Right hindlimb (tissue), 1 donor: ENCODE measurements around the gene OR1K1.
"Not testable (repeated sequence)": the region's sequence is repeated elsewhere in the genome, so short reads cannot be mapped to it uniquely, and the experiment has no call there.

Source experiments
- DNase-seq: peaks from one replicate; pipeline ENCODE4 v3.0.0-alpha.2; 2018

Gene OR1K1, protein sequence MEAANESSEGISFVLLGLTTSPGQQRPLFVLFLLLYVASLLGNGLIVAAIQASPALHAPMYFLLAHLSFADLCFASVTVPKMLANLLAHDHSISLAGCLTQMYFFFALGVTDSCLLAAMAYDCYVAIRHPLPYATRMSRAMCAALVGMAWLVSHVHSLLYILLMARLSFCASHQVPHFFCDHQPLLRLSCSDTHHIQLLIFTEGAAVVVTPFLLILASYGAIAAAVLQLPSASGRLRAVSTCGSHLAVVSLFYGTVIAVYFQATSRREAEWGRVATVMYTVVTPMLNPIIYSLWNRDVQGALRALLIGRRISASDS

DNA sequence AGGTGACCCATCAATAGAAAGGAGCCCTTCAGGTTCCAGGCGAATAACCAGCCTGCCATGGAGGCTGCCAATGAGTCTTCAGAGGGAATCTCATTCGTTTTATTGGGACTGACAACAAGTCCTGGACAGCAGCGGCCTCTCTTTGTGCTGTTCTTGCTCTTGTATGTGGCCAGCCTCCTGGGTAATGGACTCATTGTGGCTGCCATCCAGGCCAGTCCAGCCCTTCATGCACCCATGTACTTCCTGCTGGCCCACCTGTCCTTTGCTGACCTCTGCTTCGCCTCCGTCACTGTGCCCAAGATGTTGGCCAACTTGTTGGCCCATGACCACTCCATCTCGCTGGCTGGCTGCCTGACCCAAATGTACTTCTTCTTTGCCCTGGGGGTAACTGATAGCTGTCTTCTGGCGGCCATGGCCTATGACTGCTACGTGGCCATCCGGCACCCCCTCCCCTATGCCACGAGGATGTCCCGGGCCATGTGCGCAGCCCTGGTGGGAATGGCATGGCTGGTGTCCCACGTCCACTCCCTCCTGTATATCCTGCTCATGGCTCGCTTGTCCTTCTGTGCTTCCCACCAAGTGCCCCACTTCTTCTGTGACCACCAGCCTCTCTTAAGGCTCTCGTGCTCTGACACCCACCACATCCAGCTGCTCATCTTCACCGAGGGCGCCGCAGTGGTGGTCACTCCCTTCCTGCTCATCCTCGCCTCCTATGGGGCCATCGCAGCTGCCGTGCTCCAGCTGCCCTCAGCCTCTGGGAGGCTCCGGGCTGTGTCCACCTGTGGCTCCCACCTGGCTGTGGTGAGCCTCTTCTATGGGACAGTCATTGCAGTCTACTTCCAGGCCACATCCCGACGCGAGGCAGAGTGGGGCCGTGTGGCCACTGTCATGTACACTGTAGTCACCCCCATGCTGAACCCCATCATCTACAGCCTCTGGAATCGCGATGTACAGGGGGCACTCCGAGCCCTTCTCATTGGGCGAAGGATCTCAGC is at the start of gene OR1K1:
OR1K1 (plus strand) TSS at position 58 of the 995 bp plus-strand sequence; CDS start at position 58, 0 bp downstream.
- no peak for DNase-seq

DNA sequence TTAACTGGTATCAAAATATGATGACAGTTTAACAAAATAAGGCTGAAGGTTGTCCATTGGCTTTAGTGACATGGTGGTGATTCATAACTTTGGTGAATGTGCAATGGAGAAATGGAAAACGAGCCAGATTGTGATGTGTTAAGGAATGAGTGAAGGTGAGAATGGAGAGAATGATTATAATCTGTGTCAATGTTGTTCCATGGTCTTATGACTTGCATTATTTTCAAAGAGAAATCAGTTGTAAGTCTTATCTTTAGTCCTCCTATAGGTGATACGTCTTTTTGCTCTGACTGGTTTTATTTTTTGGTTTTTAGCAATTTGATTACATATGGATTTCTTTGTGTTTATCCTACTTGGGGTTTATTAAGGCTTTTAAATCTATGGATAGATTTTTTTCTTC is 45.1 kb upstream of the OR1K1 start:
- no peak for DNase-seq

DNA sequence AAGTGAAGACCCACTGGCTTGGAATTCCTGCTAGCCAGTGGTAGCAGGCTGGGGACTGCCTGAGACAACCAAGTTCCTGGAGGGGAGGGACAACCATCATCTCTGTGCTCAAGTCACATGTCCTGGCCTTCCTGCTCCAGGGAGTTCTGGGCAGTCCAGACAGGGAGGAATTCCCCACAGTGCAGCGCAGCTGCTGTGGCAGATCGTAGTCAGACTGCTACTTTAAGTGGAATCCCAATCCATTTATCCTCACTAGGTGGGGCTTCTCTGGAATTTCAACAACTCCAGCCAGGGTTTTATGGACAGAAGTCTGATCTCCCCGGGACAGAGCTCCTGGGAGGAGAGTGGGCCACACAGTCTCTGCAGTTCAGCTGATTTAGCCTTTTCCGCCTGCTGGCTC is 32.1 kb upstream of the OR1K1 start:
- DNase-seq = no peak

DNA sequence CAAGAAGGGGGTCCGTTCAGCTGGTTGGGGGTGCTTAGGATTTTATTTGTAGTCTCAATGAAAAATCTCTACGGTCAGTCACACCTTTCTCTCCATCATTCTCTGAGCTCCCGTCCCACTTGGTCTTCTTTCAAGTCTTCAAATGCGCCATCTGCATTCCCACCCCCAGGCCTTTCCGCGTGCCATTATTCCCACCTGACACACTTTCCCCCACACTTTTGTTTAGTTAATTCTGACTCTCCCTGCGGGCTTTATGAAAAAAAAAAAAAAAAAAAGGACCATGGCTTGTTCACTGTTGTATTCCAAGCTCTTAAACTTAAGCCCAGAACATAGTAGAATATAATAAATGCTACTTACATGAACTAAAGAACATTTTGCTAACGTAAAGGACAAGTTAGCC is 22.9 kb upstream of the OR1K1 start:
- DNase-seq = no peak

DNA sequence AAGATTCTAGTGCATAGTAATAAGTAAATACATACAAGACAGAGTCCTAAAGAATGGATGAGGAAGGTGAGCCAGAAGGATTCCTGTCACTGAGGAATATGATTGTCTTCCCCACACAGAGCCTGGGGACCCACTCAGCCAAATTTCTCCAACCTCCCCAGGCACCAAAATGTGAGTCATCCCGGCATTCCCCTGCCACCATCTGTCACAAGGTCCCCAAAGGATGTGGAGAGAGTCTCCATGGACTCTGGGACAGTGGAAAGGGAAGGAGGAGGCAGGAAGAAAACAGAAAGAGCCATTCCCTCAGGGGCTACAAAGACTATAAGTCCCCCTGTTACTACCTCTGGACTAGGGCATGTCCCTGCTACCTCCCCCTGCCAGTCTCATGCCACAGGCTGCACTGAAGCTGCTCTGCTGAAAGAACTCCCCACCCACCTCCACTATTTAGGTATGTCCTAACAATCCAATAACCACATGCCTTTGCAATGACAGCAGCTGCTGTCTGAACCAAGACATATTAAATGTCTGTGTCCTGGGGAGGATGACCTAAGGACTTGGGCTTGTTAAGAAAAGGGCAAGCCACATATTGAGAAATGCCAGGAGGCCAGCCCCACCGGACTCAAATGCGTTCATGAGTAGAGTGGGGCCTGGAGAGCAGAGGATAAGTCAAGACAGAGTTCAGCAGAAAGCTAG is 21.8 kb upstream of the OR1K1 start:
- no peak for DNase-seq

DNA sequence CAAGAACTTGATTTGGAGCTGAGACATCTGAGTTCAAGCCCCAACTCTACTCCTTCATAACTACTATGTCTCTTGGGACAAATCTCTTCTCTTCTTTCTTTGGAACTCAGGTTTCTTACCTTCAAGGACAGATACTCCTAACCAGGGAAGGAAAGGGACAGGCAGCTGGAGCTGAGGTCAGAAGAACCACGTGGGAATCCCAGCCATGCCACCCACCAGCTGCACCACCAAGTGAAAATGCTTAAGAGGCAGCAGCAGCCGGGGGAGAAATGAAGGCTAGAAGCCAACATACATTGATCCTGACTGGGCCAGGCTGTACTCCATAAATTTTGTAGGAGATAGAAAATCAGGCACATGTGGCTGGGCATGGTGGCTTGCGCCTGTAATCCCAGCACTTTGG is 20.7 kb upstream of the OR1K1 start:
- no peak for DNase-seq

DNA sequence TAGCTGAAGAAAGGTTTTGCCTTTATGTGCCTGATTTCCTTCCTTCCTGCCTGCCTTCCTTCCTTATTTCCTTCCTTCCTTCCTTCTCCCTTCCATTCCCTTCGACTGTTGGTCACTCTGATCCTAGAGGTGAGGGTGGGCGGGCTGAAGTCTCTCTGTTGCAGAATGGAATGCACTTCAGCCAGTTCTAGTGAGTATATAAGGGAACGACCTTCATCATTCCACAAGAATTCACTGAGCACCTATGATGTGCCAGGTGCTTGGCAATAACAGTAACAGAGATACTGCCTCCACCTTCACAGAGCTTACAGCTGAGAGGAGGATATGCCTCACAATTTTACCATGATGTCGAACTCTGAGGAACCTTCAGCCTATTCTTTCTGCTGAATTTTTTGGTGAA is 19.9 kb upstream of the OR1K1 start:
- no peak for DNase-seq

DNA sequence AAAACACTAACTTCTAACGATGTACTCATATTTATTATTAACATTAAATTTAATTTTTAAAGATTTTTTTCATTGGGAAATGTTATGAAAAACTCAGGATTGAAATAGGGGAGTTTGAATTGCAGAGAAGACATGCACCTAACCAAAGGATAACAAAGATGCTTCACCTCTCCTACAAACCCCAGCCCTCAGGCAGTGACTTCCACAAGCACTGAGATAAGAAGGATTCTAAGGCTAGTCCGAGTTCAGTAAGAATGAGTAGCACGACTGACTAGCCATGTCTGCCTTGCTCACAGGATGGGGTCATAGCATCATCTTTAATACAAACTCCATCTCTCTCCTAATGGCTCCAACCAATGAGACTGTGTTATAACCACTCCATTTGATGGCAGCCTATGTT is 18.3 kb upstream of the OR1K1 start:
- no peak for DNase-seq

DNA sequence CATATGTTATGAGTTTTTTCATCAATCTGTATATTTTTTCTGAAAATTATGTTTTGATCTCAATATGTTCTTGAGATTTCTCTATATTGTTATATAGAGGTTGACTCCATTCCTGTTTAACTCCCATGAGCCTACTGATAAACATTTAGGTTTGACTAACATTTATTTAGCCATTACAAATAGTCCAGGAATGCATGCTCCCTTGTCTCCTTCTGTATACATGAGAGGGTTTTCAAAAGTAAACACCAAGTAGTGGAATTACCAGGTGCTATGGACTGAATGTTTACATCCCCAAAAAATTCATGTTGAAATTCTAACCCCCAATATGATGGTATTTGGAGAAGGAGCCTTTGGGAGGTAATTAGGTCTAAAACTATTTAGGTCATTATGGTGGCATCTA is 14.7 kb upstream of the OR1K1 start:
- DNase-seq = no peak

DNA sequence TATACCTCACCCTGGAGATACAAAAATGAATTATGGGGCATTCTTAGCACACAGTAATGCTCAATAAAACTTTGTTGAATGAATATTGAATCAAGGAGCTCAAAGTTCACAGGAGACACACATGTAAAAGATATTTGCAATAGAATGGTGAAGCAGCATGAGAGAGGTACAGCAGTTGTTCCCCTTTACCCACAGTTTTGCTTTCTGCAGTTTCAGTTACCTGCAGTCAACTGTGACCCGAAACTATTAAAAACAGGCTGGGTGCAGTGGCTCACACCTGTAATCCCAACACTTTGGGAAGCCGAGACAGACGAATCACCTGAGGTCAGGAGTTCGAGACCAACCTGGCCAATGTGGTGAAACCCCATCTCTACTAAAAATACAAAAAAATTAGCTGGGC is 13.6 kb upstream of the OR1K1 start:
- DNase-seq = no peak

DNA sequence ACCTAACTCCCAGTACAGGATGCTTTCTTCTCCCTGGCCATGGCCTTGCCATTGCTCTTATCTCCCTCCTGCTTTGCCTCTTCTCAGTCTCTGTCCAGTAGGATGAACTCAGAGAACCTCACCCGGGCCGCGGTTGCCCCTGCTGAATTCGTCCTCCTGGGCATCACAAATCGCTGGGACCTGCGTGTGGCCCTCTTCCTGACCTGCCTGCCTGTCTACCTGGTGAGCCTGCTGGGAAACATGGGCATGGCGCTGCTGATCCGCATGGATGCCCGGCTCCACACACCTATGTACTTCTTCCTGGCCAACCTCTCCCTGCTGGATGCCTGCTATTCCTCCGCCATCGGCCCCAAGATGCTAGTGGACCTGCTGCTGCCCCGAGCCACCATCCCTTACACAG is 11.1 kb upstream of the OR1K1 start, which contains the start of gene OR5C1:
OR5C1 (plus strand) TSS at position 103 of the 400 bp plus-strand sequence; CDS start at position 103, 0 bp downstream.
- DNase-seq = no peak

DNA sequence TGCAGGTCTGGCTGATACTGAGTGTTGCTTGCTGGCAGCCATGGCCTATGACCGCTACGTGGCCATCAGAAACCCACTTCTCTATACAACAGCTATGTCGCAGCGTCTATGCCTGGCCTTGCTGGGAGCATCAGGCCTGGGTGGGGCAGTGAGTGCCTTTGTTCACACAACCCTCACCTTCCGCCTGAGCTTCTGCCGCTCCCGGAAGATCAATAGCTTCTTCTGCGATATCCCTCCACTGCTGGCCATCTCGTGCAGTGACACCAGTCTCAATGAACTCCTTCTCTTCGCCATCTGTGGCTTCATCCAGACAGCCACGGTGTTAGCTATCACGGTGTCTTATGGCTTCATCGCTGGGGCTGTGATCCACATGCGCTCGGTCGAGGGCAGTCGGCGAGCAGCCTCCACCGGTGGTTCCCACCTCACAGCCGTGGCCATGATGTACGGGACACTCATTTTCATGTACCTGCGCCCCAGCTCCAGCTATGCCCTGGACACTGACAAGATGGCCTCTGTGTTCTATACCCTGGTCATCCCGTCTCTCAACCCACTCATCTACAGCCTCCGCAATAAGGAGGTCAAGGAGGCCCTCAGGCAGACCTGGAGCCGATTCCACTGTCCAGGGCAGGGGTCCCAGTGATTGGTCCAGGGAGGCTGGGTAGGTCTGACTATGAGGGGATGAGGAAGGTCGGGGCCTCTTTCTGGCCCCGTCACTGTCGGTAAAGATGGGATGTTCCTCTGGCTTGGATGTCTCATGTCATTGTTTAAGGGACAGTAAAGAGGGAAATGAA is 10.5 kb upstream of the OR1K1 start:
- DNase-seq = no peak

DNA sequence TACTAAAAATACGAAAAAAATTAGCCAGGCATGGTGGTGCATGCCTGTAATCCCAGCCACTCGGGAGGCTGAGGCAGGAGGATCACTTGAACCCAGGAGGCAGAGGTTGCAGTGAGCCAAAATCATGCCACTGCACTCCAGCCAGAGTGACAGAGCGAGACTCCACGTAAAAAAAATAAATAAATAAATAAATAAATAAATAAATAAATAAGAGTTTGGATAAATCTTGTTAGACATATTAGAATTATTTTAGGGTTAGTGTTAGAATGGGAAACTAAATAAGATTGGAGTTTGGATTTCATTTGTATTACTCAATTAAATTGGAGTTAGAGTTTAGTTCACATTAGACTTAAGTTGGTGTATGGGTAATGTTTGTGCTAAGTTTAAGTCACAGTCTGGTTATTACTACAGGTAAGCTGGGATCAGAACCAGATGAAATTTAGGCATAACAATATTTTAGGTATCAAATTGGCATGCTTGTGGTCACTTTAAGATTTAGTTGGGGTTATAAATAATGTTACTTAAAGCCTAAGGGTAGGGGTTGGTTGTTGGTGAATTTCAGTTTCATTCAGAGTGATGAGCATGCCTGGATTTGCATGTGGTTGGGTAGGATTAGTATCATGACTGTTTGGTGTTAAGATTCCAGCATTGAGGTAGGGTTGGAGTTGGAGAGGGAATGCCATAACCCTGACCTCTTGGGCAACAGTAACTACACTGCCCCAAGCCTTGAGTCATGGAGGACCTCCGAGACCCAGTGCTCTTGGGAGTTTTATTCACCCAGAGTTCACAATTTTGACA is 7.9 kb upstream of the OR1K1 start:
- DNase-seq = no peak

DNA sequence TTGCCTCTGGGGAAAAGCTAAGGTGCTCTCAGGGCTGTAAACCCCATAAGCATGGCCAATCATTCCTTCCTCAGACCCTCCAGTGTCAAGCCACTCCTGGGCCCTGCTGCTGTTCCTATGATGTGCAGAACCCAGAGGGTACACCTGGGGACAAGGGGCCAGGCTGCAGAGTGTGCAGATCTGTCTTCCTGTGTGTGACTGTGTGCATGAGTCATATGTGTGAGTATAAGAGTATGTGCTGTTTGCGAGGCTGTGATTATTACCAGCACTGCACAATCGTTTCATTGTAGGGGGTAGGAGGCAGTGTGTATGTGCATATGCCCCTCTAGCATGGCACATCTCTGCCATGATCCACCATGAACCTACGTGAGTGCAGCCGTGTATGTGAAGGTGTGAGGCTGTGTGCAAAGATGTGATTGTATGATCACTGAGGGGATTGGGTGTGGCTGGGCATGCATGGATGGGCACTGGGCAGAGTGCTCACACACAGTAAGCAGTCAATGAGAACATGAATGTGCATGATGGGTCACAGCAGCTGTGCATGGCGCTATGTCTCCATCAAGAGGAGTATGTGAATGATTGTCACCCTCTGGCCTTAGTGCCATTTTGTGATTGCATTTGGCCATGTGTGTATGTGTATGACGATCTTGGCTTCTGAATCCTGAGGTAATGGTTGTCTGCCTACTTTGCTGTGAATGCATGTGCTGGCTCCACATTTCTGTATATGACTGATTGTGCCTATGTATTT is 2.4 kb upstream of the OR1K1 start:
- DNase-seq = no peak

DNA sequence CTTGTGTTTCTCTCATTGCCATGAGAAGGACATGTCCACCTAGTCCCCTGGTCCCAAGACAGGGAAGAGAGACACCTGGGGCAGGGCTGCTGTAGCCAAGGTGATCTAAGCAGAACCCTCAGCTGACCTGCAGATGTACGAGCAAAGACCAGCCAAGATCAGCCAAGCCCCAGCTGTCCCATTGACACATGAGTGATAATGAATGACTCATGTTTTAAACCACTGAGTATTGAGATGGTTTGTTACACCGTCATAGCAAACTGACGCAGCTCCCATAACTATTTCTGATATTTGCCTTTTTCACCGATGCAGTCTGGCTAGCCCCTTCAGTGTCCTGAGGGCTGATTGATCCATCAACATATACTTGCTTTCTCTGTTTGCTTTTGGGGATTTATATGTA is 6.7 kb downstream of the OR1K1 start:
- no peak for DNase-seq

DNA sequence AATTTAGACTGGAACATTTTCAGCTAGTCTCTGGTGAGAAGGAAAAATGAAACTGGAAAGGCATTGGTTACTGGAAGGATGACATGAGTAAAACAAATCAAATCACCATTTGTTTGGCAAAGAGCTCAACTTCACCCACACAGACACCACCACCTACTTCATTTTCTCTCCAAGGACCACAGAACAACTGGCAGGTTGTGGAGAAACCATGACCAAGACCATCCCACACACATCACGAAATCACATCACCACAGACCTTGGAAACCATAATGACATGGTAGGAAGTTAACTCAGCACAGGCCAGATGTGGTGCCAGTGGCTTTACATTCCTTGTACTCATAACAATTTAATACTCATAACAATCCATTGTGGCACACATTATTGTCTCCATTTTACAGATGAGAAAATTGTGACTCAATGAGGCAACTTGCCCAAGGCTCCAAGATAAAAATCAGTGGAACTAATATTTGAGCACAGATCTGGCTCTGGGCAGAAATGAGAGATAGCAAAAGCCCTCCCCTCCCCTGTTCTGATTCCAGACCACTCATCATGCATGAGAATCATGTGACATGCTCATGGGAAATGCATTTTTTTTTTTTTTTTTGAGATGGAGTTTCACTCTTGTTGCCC is 7.5 kb downstream of the OR1K1 start:
- DNase-seq = no peak

DNA sequence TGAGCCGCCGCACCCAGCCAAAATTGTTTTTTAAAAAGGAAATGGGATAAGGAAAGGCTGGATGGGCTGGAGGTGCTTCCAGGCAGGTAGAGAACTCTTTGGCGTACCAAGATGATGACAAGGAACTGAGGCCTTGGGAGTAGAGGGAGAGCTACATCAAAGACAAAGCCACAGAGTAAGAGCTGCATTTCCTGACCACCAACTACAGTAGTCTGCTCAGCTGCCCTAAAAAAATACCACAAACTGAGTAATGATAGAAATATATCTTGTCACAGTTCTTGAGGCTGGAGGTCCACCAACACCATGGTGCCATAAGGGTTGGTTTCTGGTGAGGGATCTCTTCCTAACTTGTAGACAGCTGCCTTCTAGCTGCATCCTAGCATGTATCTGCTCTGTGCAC is 8.2 kb downstream of the OR1K1 start:
- DNase-seq = no peak

DNA sequence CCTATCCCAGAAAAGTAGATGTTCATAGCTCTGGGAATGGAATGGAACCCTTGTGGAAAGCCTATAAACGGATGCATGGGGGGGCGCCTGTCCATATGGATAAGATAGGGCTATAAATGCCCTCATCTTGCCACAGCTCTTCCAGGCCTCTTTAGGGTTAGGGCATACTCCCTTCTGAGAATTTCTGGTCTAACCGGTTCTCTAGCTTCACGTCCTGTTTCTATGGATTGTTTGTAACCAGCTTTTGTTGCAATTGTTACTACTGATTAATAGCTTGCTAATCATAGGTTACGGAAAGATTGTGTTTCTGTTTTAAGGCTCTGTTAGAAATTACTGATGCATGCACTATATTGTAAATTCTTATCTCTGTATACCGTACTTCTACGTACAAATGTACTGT is 9.3 kb downstream of the OR1K1 start:
- not testable (repeated sequence) for DNase-seq

DNA sequence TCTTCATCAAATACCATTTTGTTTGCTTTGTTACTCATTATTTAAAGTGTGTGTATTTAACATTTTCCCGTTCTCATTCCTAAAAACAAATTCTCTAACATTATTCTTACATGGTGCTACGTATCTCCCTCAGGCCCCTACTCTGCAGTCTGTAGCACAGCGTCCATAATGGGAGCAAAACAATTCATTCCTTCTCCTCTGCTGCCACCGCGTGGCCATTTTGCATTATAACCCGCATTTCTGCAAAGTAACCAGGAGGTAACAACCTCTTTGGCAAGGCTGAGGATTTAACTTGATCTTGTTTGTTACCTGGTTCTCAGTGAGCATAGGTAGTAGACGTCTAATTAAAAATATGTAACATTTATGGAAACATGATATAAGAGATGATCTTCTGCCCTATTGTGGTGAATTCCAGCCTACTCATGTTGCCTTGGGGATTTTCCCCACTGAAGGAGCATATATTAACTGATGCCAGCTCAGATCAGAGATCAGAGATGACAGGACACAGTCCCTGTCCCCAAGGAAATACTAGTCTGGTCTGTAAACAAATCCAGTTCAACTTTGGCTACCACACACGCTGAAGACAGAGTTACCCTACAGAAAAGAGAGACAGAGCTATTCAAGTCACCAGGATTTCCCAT is 10.5 kb downstream of the OR1K1 start:
- peak; percentile 73 for DNase-seq

DNA sequence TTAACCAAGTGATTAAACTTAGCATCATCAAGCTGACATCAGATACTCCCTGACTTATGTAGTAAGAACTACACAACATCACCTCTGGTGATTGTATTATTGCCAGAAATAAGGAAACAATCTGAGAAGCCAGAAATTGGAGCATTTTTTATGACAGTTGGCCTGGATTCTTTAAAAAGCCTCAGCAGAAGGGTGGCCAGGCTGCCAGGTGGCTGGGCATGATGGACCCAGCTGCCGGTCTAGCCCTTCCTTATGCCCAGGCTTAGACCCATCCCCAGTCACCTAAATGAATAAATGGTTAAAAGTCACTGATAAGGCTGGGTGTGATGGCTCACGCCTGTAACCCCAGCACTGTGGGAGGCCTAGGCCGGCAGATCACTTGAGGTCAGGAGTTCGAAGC is 12.8 kb downstream of the OR1K1 start:
- no peak for DNase-seq
